Hematopoietic multipotent progenitor cell treated with erythropoietin and hydrocortisone succinate and interleukin-3 and kit ligand, for 17 days (in vitro differentiated cells): ENCODE data around the gene TMED7.
"Not testable (repeated sequence)": the region's sequence is repeated elsewhere in the genome, so short reads cannot be mapped to it uniquely, and the experiment has no call there.

Source experiments
- DNase-seq: peaks from one replicate; pipeline ENCODE4 v3.0.0-alpha.2; 2015; ENCODE audit warnings: low spot score

The TMED7 gene

GRCh38 chr5:115625579-115626444 is at the start of gene TMED7:
TSS of gene TMED7 (minus strand) at chr5:115626036. CDS start at chr5:115625792, 244 bp downstream.
- peak; percentile 97 for DNase-seq

- DNase-seq: not testable (repeated sequence)
Measured at GRCh38 chr5:115674782-115675181, 48.9 kb upstream of the TMED7 start.

- no peak for DNase-seq
Measured at GRCh38 chr5:115673596-115673995, 47.8 kb upstream of the TMED7 start.

GRCh38 chr5:115671939-115672338 is 46.1 kb upstream of the TMED7 start:
- DNase-seq: no peak

GRCh38 chr5:115666023-115666422 is 40.2 kb upstream of the TMED7 start:
- DNase-seq: no peak

GRCh38 chr5:115661563-115661962 is 35.7 kb upstream of the TMED7 start:
- DNase-seq: no peak

- no peak for DNase-seq
Measured at GRCh38 chr5:115661101-115661500, 35.3 kb upstream of the TMED7 start.

- no peak for DNase-seq
Measured at GRCh38 chr5:115657881-115658233, 32.0 kb upstream of the TMED7 start.

GRCh38 chr5:115657125-115657880 is 31.5 kb upstream of the TMED7 start:
- no peak for DNase-seq

GRCh38 chr5:115656404-115656803 is 30.6 kb upstream of the TMED7 start:
- DNase-seq: no peak

- no peak for DNase-seq
Measured at GRCh38 chr5:115655994-115656393, 30.2 kb upstream of the TMED7 start.

GRCh38 chr5:115649541-115649940 is 23.7 kb upstream of the TMED7 start:
- no peak for DNase-seq

GRCh38 chr5:115648056-115648455 is 22.2 kb upstream of the TMED7 start:
- DNase-seq: no peak

GRCh38 chr5:115645386-115645785 is 19.6 kb upstream of the TMED7 start:
- DNase-seq: not testable (repeated sequence)

- no peak for DNase-seq
Measured at GRCh38 chr5:115644046-115644445, 18.2 kb upstream of the TMED7 start.

GRCh38 chr5:115641948-115642347 is 16.1 kb upstream of the TMED7 start:
- no peak for DNase-seq

GRCh38 chr5:115640274-115640673 is 14.4 kb upstream of the TMED7 start:
- DNase-seq: no peak

GRCh38 chr5:115639377-115639776 is 13.5 kb upstream of the TMED7 start:
- DNase-seq: no peak

- DNase-seq: no peak
Measured at GRCh38 chr5:115637507-115637906, 11.7 kb upstream of the TMED7 start.

- no peak for DNase-seq
Measured at GRCh38 chr5:115636008-115636407, 10.2 kb upstream of the TMED7 start.

- peak; percentile 80 for DNase-seq
Measured at GRCh38 chr5:115634343-115635132, 8.7 kb upstream of the TMED7 start.

GRCh38 chr5:115629903-115630302 is 4.1 kb upstream of the TMED7 start:
- DNase-seq: no peak
